Tibial artery (tissue), 4 donors: ENCODE measurements around the gene ACTR8.
"Not testable (repeated sequence)": the region's sequence is repeated elsewhere in the genome, so short reads cannot be mapped to it uniquely, and the experiment has no call there.

Source experiments
- DNase-seq, 2 donors: peaks; one replicate each; pipeline ENCODE4 v3.0.0-alpha.2; 2019
- H3K27ac ChIP-seq, 2 donors: fragments of 200-600 bp; sonication (generic) in 1 of 2; 1 replicate in 1 of 2; 2 replicates in 1 of 2; pipeline ENCODE4 v1.5.1; 2018 to 2019; ENCODE audit warnings: mild to moderate bottlenecking in 1 of 2
- H3K27me3 ChIP-seq, 2 donors: fragments of 200-600 bp; sonication (generic) in 1 of 2; one replicate each; pipeline versions ENCODE4 v1.5.1 to v1.6.0; 2016 to 2019
- H3K36me3 ChIP-seq, 3 donors: fragments of 200-600 bp; sonication (generic) in 2 of 3; one replicate each; pipeline ENCODE4 v1.5.1; 2016 to 2019; ENCODE audit warnings: mild to moderate bottlenecking in 2 of 3
- H3K4me1 ChIP-seq, 4 donors: fragments of 200-600 bp; sonication (generic) in 2 of 4; 1 replicate in 3 of 4; 2 replicates in 1 of 4; pipeline ENCODE4 v1.5.1; 2016 to 2019
- H3K4me3 ChIP-seq, 2 donors: fragments of 200-600 bp; sonication (generic) in 1 of 2; 1 replicate in 1 of 2; 2 replicates in 1 of 2; pipeline ENCODE4 v1.5.1; 2018 to 2019; ENCODE audit warnings: mild to moderate bottlenecking in 2 of 2
- H3K9me3 ChIP-seq, 3 donors: fragments of 200-600 bp; sonication (generic) in 1 of 3; one replicate each; pipeline ENCODE4 v1.5.1; 2016 to 2019
- intact Hi-C: fragments of 100-400 bp; cut with DNase I; formaldehyde crosslinking; loops from one replicate; pipeline ENCODE4 v1.15.0; 2023; ENCODE audit warnings: low total_unique reads
- TF ChIP-seq, protein P1 (sequence below), 2 experiments: fragments of 200-600 bp in 1 of 2; fragments of 450-650 bp in 1 of 2; IDR thresholded peaks; one replicate each; pipeline ENCODE4 v1.5.1; 2017 to 2019; ENCODE audit warnings: antibody characterized with exemption in 2 of 2, mild to moderate bottlenecking in 1 of 2, moderate library complexity in 1 of 2

ACTR8 gene, protein sequence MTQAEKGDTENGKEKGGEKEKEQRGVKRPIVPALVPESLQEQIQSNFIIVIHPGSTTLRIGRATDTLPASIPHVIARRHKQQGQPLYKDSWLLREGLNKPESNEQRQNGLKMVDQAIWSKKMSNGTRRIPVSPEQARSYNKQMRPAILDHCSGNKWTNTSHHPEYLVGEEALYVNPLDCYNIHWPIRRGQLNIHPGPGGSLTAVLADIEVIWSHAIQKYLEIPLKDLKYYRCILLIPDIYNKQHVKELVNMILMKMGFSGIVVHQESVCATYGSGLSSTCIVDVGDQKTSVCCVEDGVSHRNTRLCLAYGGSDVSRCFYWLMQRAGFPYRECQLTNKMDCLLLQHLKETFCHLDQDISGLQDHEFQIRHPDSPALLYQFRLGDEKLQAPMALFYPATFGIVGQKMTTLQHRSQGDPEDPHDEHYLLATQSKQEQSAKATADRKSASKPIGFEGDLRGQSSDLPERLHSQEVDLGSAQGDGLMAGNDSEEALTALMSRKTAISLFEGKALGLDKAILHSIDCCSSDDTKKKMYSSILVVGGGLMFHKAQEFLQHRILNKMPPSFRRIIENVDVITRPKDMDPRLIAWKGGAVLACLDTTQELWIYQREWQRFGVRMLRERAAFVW

DNA sequence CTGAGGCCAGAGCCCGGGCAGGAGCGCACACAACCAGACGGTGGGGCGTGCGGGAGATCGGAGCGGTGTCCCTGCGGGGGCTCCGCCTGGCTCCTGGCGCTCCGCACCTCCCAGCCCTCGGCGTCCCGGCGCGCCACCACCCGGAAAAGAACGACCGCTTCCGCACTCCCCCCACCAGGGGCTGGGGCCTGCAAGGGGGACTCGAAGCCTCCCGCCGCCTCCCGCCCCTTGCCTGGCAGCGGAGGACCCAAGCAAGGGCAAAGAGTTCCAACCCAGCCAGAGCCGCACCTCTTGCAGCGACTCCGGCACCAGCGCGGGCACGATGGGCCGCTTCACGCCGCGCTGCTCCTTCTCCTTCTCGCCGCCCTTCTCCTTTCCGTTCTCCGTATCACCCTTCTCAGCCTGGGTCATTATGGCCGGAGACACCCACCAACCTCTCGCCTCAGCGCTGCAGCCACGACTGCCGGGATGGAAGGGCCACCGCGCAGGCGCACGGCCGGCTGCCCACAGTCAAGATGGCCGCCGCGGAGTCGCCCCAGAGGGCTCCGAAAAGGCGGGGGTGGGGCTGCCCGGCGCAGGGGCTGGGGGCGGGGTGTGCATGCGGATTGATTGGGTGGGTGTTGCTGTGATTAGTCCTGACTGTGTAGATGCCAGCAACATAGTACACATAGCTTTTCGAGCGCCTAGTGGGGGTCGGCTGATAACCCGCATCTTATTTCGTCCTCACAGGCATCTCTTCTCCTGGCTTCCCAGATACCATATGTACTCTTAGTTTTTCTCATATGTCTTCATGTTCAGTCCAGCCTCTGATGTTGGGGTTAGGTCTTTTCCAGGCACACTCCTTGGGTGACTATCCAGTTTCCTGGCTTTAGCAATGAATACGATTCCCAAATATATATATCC lies at the start of gene ACTR8:
TSS of gene ACTR8 (minus strand) at position 462 of the 903 bp plus-strand sequence. CDS start at position 411, 51 bp downstream.
- intact Hi-C loops = no loop called here
- Histone ChIP-seq H3K4me1 (peaks cover 0 to 19% (median 12%) of the 10 kb centered on the region in 4 donors), H3K9me3 (no peaks in the 10 kb centered on the region), H3K4me3 (peak within 1 kb of the TSS; percentile 80 to 96), H3K27ac (peak within 1 kb of the TSS; percentile 84 to 89), H3K36me3 (peaks cover 45 to 60% (median 48%) of the 10 kb centered on the region in 3 donors), H3K27me3 (no peaks in the 10 kb centered on the region)
- DNase-seq = peak; percentile 83 to 90
- TF ChIP-seq, protein P1, sequence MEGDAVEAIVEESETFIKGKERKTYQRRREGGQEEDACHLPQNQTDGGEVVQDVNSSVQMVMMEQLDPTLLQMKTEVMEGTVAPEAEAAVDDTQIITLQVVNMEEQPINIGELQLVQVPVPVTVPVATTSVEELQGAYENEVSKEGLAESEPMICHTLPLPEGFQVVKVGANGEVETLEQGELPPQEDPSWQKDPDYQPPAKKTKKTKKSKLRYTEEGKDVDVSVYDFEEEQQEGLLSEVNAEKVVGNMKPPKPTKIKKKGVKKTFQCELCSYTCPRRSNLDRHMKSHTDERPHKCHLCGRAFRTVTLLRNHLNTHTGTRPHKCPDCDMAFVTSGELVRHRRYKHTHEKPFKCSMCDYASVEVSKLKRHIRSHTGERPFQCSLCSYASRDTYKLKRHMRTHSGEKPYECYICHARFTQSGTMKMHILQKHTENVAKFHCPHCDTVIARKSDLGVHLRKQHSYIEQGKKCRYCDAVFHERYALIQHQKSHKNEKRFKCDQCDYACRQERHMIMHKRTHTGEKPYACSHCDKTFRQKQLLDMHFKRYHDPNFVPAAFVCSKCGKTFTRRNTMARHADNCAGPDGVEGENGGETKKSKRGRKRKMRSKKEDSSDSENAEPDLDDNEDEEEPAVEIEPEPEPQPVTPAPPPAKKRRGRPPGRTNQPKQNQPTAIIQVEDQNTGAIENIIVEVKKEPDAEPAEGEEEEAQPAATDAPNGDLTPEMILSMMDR (IDR thresholded peaks at IDR 0.05) = peak in 1 of 2 experiments; percentile 30

DNA sequence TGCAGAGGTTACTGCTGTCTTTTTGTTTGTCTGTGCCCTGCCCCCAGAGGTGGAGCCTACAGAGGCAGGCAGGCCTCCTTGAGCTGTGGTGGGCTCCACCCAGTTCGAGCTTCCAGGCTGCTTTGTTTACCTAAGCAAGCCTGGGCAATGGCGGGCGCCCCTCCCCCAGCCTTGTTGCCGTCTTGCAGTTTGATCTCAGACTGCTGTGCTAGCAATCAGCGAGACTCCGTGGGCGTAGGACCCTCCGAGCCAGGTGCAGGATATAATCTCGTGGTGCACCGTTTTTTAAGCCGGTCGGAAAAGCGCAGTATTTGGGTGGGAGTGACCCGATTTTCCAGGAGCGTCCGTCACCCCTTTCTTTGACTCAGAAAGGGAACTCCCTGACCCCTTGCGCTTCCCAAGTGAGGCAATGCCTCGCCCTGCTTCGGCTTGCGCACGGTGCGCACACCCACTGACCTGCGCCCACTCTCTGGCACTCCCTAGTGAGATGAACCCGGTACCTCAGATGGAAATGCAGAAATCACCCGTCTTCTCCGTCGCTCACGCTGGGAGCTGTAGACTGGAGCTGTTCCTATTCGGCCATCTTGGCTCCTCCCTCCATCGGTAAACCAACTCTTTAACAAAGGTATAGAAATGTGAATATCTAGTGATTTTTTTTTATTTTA lies 45.4 kb upstream of the ACTR8 start:
- intact Hi-C loops = not testable (repeated sequence)

DNA sequence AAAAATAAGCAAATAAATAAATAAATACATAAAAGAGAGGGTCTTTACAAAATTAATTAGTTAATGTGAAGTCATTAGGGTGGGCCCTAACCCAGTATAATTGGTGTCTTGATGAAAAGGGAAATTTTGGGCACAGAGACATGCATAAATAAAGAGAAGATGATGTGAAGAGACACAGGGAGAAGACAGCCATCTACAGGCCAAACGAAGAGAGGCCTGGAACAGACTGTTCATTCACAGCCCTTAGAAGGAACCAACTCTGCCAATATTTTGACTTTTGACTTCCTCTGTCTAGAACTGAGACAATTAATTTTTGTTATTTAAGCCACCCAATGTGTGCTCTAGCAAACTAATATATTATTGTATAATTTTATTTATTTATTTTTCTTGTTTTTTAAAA lies 39.3 kb upstream of the ACTR8 start:
- DNase-seq = no peak
- no peaks in the 10 kb centered on the region for H3K27me3 ChIP-seq
- no peak overlapping the region for H3K27ac ChIP-seq
- intact Hi-C loops = no loop called here
- TF ChIP-seq, protein P1 (IDR thresholded peaks at IDR 0.05) = no peak
- peaks cover 3 to 16% (median 8%) of the 10 kb centered on the region in 3 donors for H3K9me3 ChIP-seq
- no peak overlapping the region for H3K4me3 ChIP-seq
- H3K4me1 ChIP-seq = no peaks in the 10 kb centered on the region
- H3K36me3 ChIP-seq = no peaks in the 10 kb centered on the region

More for the DNA sequence above, 45.4 kb upstream of the ACTR8 start:
- not testable (repeated sequence) for H3K36me3 ChIP-seq, H3K9me3 ChIP-seq, H3K4me1 ChIP-seq, DNase-seq, H3K27ac ChIP-seq, H3K4me3 ChIP-seq, H3K27me3 ChIP-seq

DNA sequence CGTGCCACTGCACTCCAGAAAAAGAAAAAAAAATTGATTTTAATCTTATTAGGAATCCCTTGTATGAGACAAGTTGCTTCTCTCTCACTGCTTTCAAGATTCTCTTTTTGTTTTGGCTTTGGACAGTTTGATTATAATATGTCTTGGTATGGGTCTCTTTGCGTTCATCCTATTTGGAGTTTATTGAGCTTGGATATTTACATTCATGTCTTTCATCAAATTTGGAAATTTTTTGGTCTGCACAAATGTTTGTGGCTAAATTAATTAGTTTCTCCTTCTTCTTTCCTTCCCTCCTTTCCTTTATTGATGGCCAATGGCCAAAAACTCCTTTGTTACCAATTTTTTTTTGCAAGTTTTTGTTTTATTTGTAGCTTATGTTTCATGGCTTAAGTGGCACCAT lies 37.8 kb upstream of the ACTR8 start:
- Histone ChIP-seq H3K27ac (no peak overlapping the region), H3K27me3 (no peaks in the 10 kb centered on the region), H3K36me3 (no peaks in the 10 kb centered on the region), H3K4me3 (no peak overlapping the region), H3K9me3 (peaks cover 3 to 16% (median 8%) of the 10 kb centered on the region in 3 donors), H3K4me1 (no peaks in the 10 kb centered on the region)
- DNase-seq = no peak
- TF ChIP-seq, protein P1 (IDR thresholded peaks at IDR 0.05) = no peak
- intact Hi-C loops = no loop called here

DNA sequence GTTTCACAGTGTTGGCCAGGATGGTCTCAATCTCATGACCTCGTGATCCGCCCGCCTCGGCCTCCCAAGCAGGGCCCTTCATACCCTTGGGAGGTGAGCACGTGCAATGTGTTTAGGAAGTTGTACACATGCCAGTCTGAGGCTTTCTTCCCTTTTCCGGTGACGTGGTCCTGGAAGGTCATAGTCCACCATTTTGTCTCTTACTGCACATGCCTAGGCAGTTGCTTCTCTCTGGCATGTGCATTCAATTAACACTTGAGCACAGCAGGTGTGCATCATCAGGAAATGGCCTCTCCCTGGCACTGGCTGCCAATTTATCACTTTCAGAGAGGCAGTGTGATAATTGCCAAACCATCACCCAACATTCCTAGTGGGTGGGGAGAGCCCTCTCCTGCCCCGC lies 31.4 kb upstream of the ACTR8 start:
- Histone ChIP-seq H3K27ac (no peak overlapping the region), H3K36me3 (no peaks in the 10 kb centered on the region), H3K9me3 (no peaks in the 10 kb centered on the region), H3K4me3 (no peak overlapping the region), H3K27me3 (peaks cover 0 to 3% of the 10 kb centered on the region in 2 donors), H3K4me1 (no peaks in the 10 kb centered on the region)
- DNase-seq = no peak
- TF ChIP-seq, protein P1 (IDR thresholded peaks at IDR 0.05) = no peak
- intact Hi-C loops = no loop called here
